Endothelial cell of umbilical vein (primary cell): ENCODE measurements around the gene SLC39A13. TPM values are rescaled to one million over a fixed set of nuclear protein-coding genes. Genes with fewer than 3 reads are reported as not detected.

Experiments used
- BruUV-seq: library from RNA; stranded (reverse); fragments of 400-500 nt; replicated peaks from 2 replicates; lab custom pipeline; 2021; lab: Mats Ljungman, UMichigan
- CTCF ChIA-PET: fragments of 300-600, 350-600 bp; sonication (Branson Sonifier 250); formaldehyde crosslinking; loops from one replicate; lab custom pipeline; 2021; ENCODE audit warnings: antibody characterized with exemption, inconsistent platforms; lab: Charles Lee
- POLR2A ChIA-PET: fragments of 300-600, 350-600 bp; sonication (Branson Sonifier 250); formaldehyde crosslinking; loops from one replicate; lab custom pipeline; 2021; ENCODE audit warnings: antibody characterized with exemption, inconsistent platforms; lab: Charles Lee
- DNase-seq: peaks from one replicate; pipeline ENCODE4 v3.0.0-alpha.2; 2011; ENCODE audit warnings: low read depth, low spot score
- FAIRE-seq: peaks from 2 replicates; lab custom pipeline; 2011; peaks lifted over from hg19 to GRCh38; lab: Jason Lieb, UNC
- H2AFZ ChIP-seq: 2 replicates; pipeline ENCODE4 v1.6.0; 2012; ENCODE audit warnings: low read depth, low read length, control low read depth, inconsistent platforms
- H3K27ac ChIP-seq: 2 replicates; pipeline ENCODE4 v1.5.1; 2011; ENCODE audit warnings: low read depth, mild to moderate bottlenecking, control low read depth, low read length, moderate library complexity; ENCODE audit not compliant: insufficient read depth
- H3K27me3 ChIP-seq, 2 experiments: 2 replicates each; pipeline versions ENCODE4 v1.6.0 to v1.6.1; 2011; ENCODE audit warnings: low read length in 2 of 2, mixed read lengths in 1 of 2; ENCODE audit not compliant: control insufficient read depth in 2 of 2, insufficient read depth in 2 of 2
- H3K36me3 ChIP-seq, 2 experiments: 2 replicates in 1 of 2; 3 replicates in 1 of 2; pipeline ENCODE4 v1.5.1; 2011; ENCODE audit warnings: low read length in 2 of 2, mild to moderate bottlenecking in 1 of 2, moderate library complexity in 1 of 2; ENCODE audit not compliant: control insufficient read depth in 2 of 2, insufficient read depth in 2 of 2; ENCODE audit errors: extremely low read depth in 1 of 2
- H3K4me1 ChIP-seq: 3 replicates; pipeline ENCODE4 v1.5.1; 2011; ENCODE audit warnings: mild to moderate bottlenecking, low read length; ENCODE audit not compliant: control insufficient read depth, insufficient read depth; ENCODE audit errors: extremely low read depth
- H3K4me2 ChIP-seq: 2 replicates; pipeline ENCODE4 v1.6.1; 2011; ENCODE audit warnings: low read length, control low read depth, mixed read lengths; ENCODE audit not compliant: insufficient read depth
- H3K4me3 ChIP-seq, 3 experiments: fragments of 200-600 bp in 1 of 3; sonication (generic), shearing (Covaris generic) in 1 of 3; replicated peaks in 1 of 3; 2 replicates each; pipeline ENCODE4 v1.5.1; 2011 to 2016; ENCODE audit warnings: control low read depth in 3 of 3, low read length in 3 of 3, mild to moderate bottlenecking in 2 of 3, inconsistent platforms in 1 of 3, low read depth in 1 of 3, moderate library complexity in 1 of 3; ENCODE audit not compliant: insufficient read depth in 1 of 3
- H3K79me2 ChIP-seq: 2 replicates; pipeline ENCODE4 v1.6.0; 2012; ENCODE audit warnings: low read length, inconsistent platforms; ENCODE audit not compliant: control insufficient read depth, insufficient read depth
- H3K9ac ChIP-seq: replicated peaks from 2 replicates; pipeline ENCODE3; 2011; ENCODE audit warnings: low read length, control low read depth; ENCODE audit not compliant: insufficient read depth; ENCODE audit errors: extremely low read depth
- H3K9me1 ChIP-seq: replicated peaks from 3 replicates; pipeline ENCODE4 v1.6.0; 2011; ENCODE audit warnings: mild to moderate bottlenecking, low read length; ENCODE audit not compliant: control insufficient read depth, insufficient read depth; ENCODE audit errors: extremely low read depth
- H3K9me3 ChIP-seq: replicated peaks from 2 replicates; pipeline ENCODE4 v1.5.1; 2012; ENCODE audit warnings: low read length, inconsistent platforms; ENCODE audit not compliant: control insufficient read depth, insufficient read depth
- H4K20me1 ChIP-seq: replicated peaks from 2 replicates; pipeline ENCODE3; 2011; ENCODE audit warnings: mild to moderate bottlenecking, low read length; ENCODE audit not compliant: control insufficient read depth, insufficient read depth; ENCODE audit errors: extremely low read depth
- EZH2 ChIP-seq: IDR thresholded peaks from 2 replicates; pipeline ENCODE4 v1.6.1; 2012; ENCODE audit warnings: borderline replicate concordance, low read depth, mild to moderate bottlenecking, moderate library complexity, low read length, inconsistent platforms; ENCODE audit not compliant: severe bottlenecking
- FOS ChIP-seq: IDR thresholded peaks from 2 replicates; pipeline ENCODE4 v1.6.1; 2011; ENCODE audit warnings: mild to moderate bottlenecking, low read length, moderate library complexity, borderline replicate concordance; ENCODE audit not compliant: insufficient read depth
- GATA2 ChIP-seq: IDR thresholded peaks from 2 replicates; pipeline ENCODE4 v1.7.0; 2011; ENCODE audit warnings: low read depth, mild to moderate bottlenecking, moderate library complexity, mixed read lengths, low read length; ENCODE audit not compliant: insufficient read length, insufficient read depth
- JUN ChIP-seq: IDR thresholded peaks from 2 replicates; pipeline ENCODE4 v1.6.1; 2011; ENCODE audit warnings: borderline replicate concordance, low read depth; ENCODE audit not compliant: insufficient read length, insufficient read depth
- MYC ChIP-seq: IDR thresholded peaks from one replicate; pipeline ENCODE4 v1.6.1; 2011; ENCODE audit warnings: mild to moderate bottlenecking, low read depth, low read length
- POLR2A ChIP-seq: IDR thresholded peaks from 2 replicates; pipeline ENCODE4 v1.6.1; 2012; ENCODE audit warnings: low read depth, mild to moderate bottlenecking, control low read depth, low read length
- POLR2AphosphoS5 ChIP-seq: IDR thresholded peaks from 2 replicates; pipeline ENCODE4 v1.6.1; 2012; ENCODE audit warnings: low read depth, mild to moderate bottlenecking, control low read depth, low read length, moderate library complexity; ENCODE audit not compliant: insufficient read depth
- dilution Hi-C: fragments of 300-500 bp; cut with MboI; formaldehyde crosslinking; loops from one replicate; pipeline ENCODE4 v1.15.0; 2019; ENCODE audit warnings: low sequenced_read_pairs; ENCODE audit not compliant: extremely low pct_ligation_motif_present
- intact Hi-C: fragments of 100-400 bp; cut with micrococcal nuclease; formaldehyde crosslinking; loops from one replicate; pipeline ENCODE4 v1.10.0; 2022
- polyA plus RNA-seq, 4 experiments: library from polyadenylated mRNA; depleted of rRNA in 3 of 4; stranded (reverse) in 3 of 4; unstranded in 1 of 4; fragments of >200 nt; gene quantifications; 2 replicates each; pipeline versions ENCODE4 v1.2.1 to v1.2.3, GENCODE V29; 2011 to 2012; ENCODE audit warnings: missing spikeins in 1 of 4
- total RNA-seq: library from RNA; stranded (reverse); gene quantifications from 2 replicates; pipeline ENCODE4 v1.2.3, GENCODE V29; 2021
- TF ChIP-seq, protein P1 (sequence below): IDR thresholded peaks from 2 replicates; pipeline ENCODE4 v1.6.1; 2011; ENCODE audit not compliant: insufficient read depth, insufficient read length
- TF ChIP-seq, protein P2 (sequence below), 2 donors: IDR thresholded peaks; 1 replicate in 1 of 2; 2 replicates in 1 of 2; pipeline ENCODE4 v1.5.1; 2011; ENCODE audit warnings: low read length in 2 of 2, mild to moderate bottlenecking in 2 of 2, moderate library complexity in 2 of 2, control low read depth in 1 of 2, inconsistent platforms in 1 of 2, low read depth in 1 of 2; ENCODE audit not compliant: insufficient read depth in 1 of 2; ENCODE audit errors: extremely low read depth in 1 of 2

The SLC39A13 gene
- total and polyA plus RNA-seq, 2 donors (not counting 3 experiments of a cell fraction or from before 2014, with no cell fraction given), result 91.9 to 94.3 TPM

DNA sequence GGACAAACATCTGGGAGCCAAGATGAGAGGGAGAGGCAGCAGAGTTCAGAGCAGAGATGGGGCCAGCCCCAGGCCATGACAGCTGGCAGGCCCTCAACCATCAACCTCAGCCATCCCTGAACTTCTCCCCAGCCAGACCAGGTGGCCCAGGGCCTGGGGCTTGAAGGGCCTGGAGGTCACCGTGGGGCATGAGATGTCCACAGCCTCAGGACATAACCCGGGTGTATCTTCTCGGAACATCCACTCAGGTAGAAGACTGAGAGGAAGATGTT is 12.4 kb upstream of the SLC39A13 start:
- Histone ChIP-seq H3K36me3 (no peaks in the 10 kb centered on the region), H3K9me1 (no peaks in the 10 kb centered on the region), H4K20me1 (no peaks in the 10 kb centered on the region), H3K27ac (peak overlapping the region; percentile 99), H3K79me2 (no peaks in the 10 kb centered on the region), H3K4me3 (no peak overlapping the region), H3K9ac (no peak overlapping the region), H3K27me3 (no peaks in the 10 kb centered on the region), H3K9me3 (no peaks in the 10 kb centered on the region), H3K4me1 (peaks cover 30% of the 10 kb centered on the region), H2AFZ (peak overlapping the region; percentile 8), H3K4me2 (no peak overlapping the region)
- dilution Hi-C loops, result no loop called here
- TF ChIP-seq POLR2AphosphoS5, result no peak
- TF ChIP-seq FOS, result no peak
- TF ChIP-seq, protein P1, sequence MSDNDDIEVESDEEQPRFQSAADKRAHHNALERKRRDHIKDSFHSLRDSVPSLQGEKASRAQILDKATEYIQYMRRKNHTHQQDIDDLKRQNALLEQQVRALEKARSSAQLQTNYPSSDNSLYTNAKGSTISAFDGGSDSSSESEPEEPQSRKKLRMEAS, result no peak
- no peak for TF ChIP-seq POLR2A
- TF ChIP-seq GATA2, result no peak
- TF ChIP-seq, protein P2, sequence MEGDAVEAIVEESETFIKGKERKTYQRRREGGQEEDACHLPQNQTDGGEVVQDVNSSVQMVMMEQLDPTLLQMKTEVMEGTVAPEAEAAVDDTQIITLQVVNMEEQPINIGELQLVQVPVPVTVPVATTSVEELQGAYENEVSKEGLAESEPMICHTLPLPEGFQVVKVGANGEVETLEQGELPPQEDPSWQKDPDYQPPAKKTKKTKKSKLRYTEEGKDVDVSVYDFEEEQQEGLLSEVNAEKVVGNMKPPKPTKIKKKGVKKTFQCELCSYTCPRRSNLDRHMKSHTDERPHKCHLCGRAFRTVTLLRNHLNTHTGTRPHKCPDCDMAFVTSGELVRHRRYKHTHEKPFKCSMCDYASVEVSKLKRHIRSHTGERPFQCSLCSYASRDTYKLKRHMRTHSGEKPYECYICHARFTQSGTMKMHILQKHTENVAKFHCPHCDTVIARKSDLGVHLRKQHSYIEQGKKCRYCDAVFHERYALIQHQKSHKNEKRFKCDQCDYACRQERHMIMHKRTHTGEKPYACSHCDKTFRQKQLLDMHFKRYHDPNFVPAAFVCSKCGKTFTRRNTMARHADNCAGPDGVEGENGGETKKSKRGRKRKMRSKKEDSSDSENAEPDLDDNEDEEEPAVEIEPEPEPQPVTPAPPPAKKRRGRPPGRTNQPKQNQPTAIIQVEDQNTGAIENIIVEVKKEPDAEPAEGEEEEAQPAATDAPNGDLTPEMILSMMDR (IDR thresholded peaks at IDR 0.05; ENCODE audit: extremely low read depth in 1 of 2, insufficient read depth in 1 of 2, low read depth in 1 of 2, low read length in 2 of 2), result no peak
- TF ChIP-seq JUN, result no peak
- no peak for TF ChIP-seq EZH2
- TF ChIP-seq MYC, result no peak
- intact Hi-C loops, result no loop called here
- DNase-seq (no peak), FAIRE-seq (no peak)
- CTCF ChIA-PET, result no interaction called here
- POLR2A ChIA-PET, result no interaction called here
- no TSS peak for BruUV-seq
